WERI-Rb-1 (cell line): ENCODE data around the gene BDH2.

ENCODE experiments used
- DNase-seq: peaks from one replicate; pipeline ENCODE4 v3.0.0-alpha.2; 2020
- H3K27ac ChIP-seq: fragments of 250-450 bp; sonication (Bioruptor Pico); 2 replicates; pipeline ENCODE4 v1.5.1; 2020; ENCODE audit warnings: mild to moderate bottlenecking, moderate library complexity
- H3K27me3 ChIP-seq: fragments of 250-450 bp; sonication (Bioruptor Pico); 2 replicates; pipeline ENCODE4 v1.5.1; 2021; ENCODE audit warnings: mild to moderate bottlenecking, low read depth, moderate library complexity; ENCODE audit not compliant: insufficient read depth, severe bottlenecking
- H3K36me3 ChIP-seq: fragments of 250-450 bp; sonication (Bioruptor Pico); 2 replicates; pipeline ENCODE4 v1.5.1; 2020; ENCODE audit warnings: mild to moderate bottlenecking, moderate library complexity
- H3K4me3 ChIP-seq: 2 replicates; pipeline ENCODE4 v1.5.1; 2011; ENCODE audit warnings: low read depth, mild to moderate bottlenecking, control low read depth, low read length
- H3K9me3 ChIP-seq: fragments of 250-450 bp; sonication (Bioruptor Pico); 2 replicates; pipeline ENCODE4 v1.5.1; 2021; ENCODE audit warnings: mild to moderate bottlenecking, moderate library complexity; ENCODE audit not compliant: severe bottlenecking
- TF ChIP-seq, protein P1 (sequence below): IDR thresholded peaks from 2 replicates; pipeline ENCODE4 v1.5.1; 2011; ENCODE audit warnings: low read depth, mild to moderate bottlenecking, control low read depth, inconsistent platforms, low read length

The BDH2 gene

DNA sequence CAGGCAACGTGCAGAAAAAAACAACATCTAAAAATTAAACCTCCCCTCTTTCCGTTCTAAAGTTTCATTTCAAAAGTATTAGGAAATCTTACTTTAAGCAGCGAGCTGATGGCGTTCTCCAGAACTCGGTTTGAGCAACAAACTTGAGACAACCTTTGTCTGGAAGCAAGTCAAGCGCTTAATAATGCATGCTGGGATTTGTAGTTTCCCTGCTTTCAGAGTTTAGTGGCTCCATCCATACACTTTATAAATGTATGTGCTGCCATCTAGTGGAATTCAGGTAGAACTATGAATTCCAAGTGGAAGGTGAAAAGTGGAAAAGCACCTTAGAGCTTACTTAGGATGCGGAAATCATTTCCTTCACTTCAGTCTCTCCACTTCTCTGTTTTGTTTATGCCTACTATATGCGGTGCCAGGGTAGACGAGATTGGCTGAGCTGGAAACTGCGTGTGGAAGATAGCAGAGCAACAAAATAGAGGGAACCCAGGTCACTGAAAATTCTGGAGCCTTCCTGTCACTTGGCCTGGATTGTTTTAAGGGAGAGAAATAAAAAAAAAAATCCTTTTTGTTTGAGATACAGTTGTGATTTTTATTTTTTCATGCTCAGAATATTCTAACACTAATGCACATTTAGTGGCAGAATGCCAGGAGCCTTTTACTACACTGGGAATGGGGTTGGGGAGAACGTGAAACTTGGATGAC is at the start of gene BDH2:
Gene BDH2 (minus strand): TSS at position 144 of the 702 bp plus-strand sequence. CDS start 3,580 bp downstream, outside the sequence.
- no peaks in the 10 kb centered on the region for H3K27me3 ChIP-seq
- H3K9me3 ChIP-seq, result no peaks in the 10 kb centered on the region
- H3K4me3 ChIP-seq, result peak within 1 kb of the TSS; percentile 46
- TF ChIP-seq, protein P1, sequence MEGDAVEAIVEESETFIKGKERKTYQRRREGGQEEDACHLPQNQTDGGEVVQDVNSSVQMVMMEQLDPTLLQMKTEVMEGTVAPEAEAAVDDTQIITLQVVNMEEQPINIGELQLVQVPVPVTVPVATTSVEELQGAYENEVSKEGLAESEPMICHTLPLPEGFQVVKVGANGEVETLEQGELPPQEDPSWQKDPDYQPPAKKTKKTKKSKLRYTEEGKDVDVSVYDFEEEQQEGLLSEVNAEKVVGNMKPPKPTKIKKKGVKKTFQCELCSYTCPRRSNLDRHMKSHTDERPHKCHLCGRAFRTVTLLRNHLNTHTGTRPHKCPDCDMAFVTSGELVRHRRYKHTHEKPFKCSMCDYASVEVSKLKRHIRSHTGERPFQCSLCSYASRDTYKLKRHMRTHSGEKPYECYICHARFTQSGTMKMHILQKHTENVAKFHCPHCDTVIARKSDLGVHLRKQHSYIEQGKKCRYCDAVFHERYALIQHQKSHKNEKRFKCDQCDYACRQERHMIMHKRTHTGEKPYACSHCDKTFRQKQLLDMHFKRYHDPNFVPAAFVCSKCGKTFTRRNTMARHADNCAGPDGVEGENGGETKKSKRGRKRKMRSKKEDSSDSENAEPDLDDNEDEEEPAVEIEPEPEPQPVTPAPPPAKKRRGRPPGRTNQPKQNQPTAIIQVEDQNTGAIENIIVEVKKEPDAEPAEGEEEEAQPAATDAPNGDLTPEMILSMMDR, result peak; percentile 55
- peak within 1 kb of the TSS; percentile 43 for H3K27ac ChIP-seq
- H3K36me3 ChIP-seq, result no peaks in the 10 kb centered on the region
- DNase-seq, result peak; percentile 48

DNA sequence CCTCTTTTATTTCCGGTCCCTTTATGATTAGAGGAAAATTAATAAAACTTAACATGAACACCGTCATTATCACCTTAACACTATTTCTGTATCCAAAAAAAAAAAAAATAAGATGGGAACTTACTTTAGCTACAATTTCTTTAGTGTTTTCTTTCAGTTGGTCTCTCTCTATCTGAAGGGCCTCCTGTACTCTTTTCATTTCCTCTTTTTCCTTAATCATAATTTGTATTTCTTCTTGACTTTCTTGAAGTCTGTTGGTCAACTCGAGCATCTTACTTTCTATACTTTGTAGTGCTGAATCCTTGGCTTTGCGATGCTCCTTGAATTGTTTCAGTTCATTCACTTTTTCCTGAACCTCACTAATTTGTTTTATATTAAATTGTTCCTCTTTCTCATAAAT is 45.3 kb upstream of the BDH2 start:
- Histone ChIP-seq H3K27ac (no peak overlapping the region), H3K9me3 (no peaks in the 10 kb centered on the region), H3K27me3 (no peaks in the 10 kb centered on the region), H3K36me3 (peaks cover 68% of the 10 kb centered on the region), H3K4me3 (no peak overlapping the region)
- TF ChIP-seq, protein P1, result no peak
- no peak for DNase-seq

DNA sequence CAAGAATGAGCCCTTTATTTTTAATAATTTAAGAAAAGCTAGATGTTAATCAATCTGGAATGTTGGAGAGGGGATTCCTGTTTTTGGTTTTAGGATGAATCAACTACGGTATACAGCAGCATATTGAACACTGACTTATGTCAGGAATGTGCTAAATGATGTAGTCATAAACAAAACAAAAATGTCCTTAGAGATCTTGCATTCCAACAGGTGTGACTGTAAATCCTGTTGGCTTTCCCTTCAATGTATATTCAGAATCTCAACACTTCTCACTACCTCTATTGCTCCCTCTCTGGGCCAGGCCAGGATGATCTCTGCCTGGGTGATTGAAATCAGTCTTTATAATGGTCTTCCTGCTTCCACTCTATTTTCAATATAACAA is 37.8 kb upstream of the BDH2 start:
- H3K27ac ChIP-seq, result no peak overlapping the region
- peaks cover 66% of the 10 kb centered on the region for H3K36me3 ChIP-seq
- TF ChIP-seq, protein P1, result no peak
- DNase-seq, result no peak
- no peak overlapping the region for H3K4me3 ChIP-seq
- H3K27me3 ChIP-seq, result no peaks in the 10 kb centered on the region
- no peaks in the 10 kb centered on the region for H3K9me3 ChIP-seq

DNA sequence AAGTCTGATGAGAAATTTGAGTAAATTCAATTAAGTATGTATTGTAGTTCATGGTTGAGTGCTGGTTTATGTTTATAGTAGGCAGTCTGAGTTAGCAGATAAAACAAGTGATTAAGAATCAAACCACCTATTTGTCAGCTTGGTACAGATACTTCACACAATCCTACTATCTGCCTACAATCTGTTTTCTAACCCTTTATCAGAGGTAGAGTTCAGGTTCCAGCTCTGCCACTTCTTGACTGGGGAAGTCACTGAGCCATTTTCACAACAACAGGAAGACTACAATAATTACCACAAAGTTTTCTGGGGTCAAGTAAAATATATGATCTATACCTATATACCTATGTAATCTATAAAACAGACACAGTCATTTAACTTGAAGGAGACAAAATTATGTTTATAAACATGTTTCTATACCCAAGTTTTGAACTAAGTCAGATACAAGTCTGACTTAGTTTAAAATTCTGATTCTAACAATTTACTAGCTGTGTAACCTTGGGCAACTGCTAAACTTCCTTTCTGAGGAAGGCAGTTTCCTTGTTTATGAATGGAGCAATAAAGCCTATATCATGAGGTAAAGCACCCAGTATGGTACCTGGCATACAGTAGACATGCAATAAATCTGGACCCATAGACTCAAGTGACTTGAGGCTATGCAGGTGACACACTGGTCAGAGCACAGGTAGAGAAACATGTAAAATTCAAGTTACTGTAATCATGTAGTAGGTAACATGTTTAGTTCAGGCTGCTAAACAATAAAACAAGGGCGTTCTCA is 37.2 kb upstream of the BDH2 start:
- TF ChIP-seq, protein P1, result no peak
- Histone ChIP-seq H3K36me3 (peaks cover 60% of the 10 kb centered on the region), H3K9me3 (no peaks in the 10 kb centered on the region), H3K27me3 (no peaks in the 10 kb centered on the region), H3K4me3 (no peak overlapping the region), H3K27ac (no peak overlapping the region)
- no peak for DNase-seq

DNA sequence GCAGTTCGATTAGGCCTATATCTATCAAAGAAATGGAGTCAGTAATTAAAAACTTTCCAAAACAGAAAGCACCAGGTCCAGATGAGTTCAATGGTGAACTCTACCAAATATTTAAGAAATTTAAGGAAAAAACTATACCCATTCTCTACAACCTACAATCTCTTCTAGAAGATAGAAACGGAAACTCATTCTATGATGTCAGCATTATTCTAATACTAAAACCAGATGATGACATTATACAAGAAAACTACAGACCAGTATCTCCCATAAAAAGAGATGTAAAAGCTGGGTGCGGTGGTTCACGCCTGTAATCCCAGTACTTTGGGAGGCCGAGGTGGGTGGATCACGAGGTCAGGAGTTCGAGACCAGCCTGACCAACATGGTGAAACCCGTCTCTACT is 29.5 kb upstream of the BDH2 start:
- Histone ChIP-seq H3K9me3 (no peaks in the 10 kb centered on the region), H3K4me3 (no peak overlapping the region), H3K27ac (no peak overlapping the region), H3K36me3 (peaks cover 28% of the 10 kb centered on the region), H3K27me3 (no peaks in the 10 kb centered on the region)
- DNase-seq, result no peak
- TF ChIP-seq, protein P1, result no peak
